Ramos (cell line): Measurements from ENCODE around the gene ASMTL.
"Not testable (repeated sequence)": the region's sequence is repeated elsewhere in the genome, so short reads cannot be mapped to it uniquely, and the experiment has no call there.

Experiments
- in situ Hi-C: fragments of 300-500 bp; cut with MboI; formaldehyde crosslinking; loops from one replicate; pipeline ENCODE4 v1.14.3; 2022; ENCODE audit warnings: low sequenced_read_pairs; ENCODE audit not compliant: unreplicated experiment

Gene ASMTL

DNA sequence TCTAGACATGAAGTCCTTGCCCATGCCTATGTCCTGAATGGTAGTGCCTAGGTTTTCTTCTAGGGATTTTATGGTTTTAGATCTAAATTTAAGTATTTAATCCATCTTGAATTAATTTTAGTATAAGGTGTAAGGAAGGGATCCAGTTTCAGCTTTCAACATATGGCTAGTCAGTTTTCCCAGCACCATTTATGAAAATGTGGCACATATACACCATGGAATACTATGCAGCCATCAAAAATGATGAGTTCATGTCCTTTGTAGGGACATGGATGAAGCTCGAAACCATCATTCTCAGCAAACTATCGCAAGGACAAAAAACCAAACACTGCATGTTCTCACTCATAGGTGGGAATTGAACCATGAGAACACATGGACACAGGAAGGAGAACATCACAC, 29.8 kb upstream of the ASMTL start:
- in situ Hi-C loops = not testable (repeated sequence)

GRCh38 chrX:1481636-1482529, 29.2 kb upstream of the ASMTL start:
- in situ Hi-C loops = no loop called here

- in situ Hi-C loops = no loop called here
These were observed 27.5 kb upstream of the ASMTL start for GRCh38 chrX:1480082-1480785.

GRCh38 chrX:1477801-1478458, 25.2 kb upstream of the ASMTL start:
- in situ Hi-C loops = no loop called here

GRCh38 chrX:1477229-1477628, 24.5 kb upstream of the ASMTL start:
- in situ Hi-C loops = no loop called here

GRCh38 chrX:1476682-1477081, 24.0 kb upstream of the ASMTL start:
- in situ Hi-C loops = no loop called here

DNA sequence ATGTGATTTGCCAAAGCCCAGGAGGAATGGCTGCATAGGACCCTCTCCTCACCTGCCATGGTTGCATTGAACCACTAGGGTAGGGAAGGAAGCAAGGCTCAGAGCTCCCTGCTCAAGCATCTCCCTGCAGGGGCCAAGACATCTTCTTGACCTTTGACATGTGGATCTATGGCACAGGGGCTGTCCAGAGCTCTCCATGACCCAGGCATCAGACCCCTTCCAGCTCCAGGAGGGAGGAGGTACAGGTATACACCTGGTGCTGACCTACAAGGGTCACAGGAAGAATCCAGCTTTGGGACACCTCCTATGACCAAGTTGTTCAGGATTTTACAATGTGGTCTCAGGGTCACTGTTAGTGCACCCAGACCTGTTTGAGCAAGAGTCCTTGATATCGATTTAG, 23.2 kb upstream of the ASMTL start:
- in situ Hi-C loops = no loop called here

DNA sequence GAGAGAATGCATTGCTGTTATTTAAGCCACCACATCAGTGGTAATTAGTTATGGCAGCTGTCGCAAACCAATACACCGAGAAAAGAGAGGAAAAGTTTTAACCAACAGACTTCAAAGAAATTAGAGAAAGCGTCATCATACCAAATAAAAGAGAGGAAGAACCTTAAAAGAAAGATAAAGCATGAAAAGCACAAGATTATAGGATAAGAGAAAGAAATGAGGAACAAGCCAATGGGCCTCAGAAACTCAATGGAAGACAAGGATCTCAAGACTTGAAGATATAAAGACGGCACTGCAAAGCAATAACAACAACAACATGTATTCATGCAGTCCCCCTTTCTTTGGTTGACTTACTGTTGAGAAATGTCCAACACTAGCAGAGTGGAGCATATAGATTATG, 22.8 kb upstream of the ASMTL start:
- in situ Hi-C loops = no loop called here

DNA sequence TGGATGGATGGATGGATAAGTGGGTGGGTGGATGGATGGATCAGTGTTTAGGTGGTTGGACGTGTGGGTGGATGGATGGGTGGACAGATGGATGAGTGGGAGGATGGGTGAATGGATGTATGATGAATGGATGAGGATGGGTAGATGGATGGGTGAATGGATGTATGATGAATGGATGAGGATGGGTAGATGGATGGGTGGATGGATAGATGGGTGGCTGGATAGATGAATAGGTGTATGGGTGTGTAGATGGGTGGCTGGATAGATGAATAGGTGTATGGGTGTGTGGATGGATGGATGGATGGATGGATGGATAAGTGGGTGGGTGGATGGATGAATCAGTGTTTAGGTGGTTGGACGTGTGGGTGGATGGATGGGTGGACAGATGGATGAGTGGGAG, 21.9 kb upstream of the ASMTL start:
- in situ Hi-C loops = loop anchor here (25.0 kb wide), 1 partner anchor 1038 kb away; the partner anchor contains the start of genes DHRSX and ZBED1

GRCh38 chrX:1472975-1473374, 20.3 kb upstream of the ASMTL start:
- in situ Hi-C loops = loop anchor here (25.0 kb wide), 1 partner anchor 1039 kb away; the partner anchor contains the start of genes DHRSX and ZBED1

DNA sequence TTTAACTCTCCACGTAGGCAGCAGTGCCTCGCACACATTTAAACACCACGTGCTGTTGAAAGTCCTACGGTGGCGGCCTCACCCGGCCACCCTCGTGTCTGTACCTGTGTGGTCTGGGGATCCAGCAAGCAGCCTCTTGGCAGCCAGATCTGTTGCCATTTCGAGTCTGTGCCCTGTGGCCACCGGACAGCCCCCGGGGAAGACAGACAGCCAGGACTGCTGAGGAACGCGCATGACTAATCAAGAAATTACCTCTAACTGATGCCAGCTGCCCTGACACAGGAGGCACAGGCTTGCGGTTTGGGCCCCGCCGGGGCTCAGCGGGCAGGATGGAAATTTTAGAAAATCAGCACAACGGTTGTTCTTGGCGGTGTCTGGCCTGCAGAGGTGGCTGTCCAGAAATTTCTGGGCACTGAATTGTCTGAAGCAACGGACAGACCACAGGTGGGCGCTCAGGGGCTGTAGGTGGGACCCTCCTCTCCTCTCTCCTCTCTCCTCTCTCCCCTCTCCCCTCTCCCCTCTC, 15.6 kb upstream of the ASMTL start:
- in situ Hi-C loops = loop anchor here (10.0 to 25.0 kb wide), 2 partner anchors 116 to 1044 kb away; partner anchors contain the start of genes DHRSX and ZBED1

DNA sequence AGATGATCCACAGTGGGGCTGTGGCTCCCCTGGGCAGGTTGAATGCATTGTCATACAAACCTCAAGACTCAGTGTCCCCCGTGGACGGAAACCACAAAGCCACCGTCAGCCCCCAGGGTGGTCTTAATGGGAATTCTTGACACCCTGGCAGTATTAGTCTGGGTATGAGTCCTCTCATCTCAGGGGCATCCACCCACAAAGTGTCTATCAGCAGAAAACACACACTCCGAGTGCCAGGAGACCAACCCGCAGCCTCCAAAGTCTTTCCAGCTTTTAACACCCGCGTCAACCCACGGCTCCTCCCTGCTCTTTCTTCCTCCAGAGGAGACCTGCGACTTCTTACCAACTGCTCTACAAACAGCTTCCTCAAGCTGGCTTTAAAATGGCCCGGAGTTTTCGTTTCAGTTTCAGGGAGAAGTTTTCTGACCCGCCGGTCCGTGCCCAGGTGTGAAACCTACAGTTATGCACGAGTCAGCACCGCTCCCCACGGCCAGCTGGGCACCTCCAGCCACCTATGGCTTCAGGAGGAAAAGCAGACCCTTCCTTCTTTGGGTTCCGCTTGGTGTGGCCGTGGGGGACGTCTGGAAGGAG, 14.4 kb upstream of the ASMTL start:
- in situ Hi-C loops = loop anchor here (10.0 to 25.0 kb wide), 2 partner anchors 118 to 1045 kb away; partner anchors contain the start of genes DHRSX and ZBED1

DNA sequence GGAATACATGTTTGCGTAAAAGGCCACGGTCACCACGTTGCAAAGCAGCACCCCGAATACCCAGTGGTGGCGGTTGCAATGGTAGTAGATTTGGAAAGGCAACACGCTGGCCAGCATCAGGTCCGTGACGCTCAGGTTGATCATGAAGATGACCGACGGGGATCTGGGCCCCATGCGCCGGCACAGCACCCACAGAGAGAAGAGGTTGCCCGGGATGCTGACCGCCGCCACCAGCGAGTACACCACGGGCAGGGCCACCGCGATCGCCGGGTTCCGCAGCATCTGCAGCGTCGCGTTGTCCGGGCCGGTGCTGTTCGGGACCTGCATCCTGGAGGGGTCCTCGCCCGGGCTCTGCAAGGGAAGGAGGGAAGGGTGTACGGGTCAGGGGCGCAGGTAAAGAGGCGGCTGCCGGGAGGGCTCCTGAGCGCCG, 13.5 kb upstream of the ASMTL start:
- in situ Hi-C loops = loop anchor here (10.0 to 25.0 kb wide), 2 partner anchors 119 to 1046 kb away; partner anchors contain the start of genes DHRSX and ZBED1

GRCh38 chrX:1465286-1466231, 12.8 kb upstream of the ASMTL start:
- in situ Hi-C loops = loop anchor here (10.0 to 25.0 kb wide), 2 partner anchors 119 to 1047 kb away; partner anchors contain the start of genes DHRSX and ZBED1

DNA sequence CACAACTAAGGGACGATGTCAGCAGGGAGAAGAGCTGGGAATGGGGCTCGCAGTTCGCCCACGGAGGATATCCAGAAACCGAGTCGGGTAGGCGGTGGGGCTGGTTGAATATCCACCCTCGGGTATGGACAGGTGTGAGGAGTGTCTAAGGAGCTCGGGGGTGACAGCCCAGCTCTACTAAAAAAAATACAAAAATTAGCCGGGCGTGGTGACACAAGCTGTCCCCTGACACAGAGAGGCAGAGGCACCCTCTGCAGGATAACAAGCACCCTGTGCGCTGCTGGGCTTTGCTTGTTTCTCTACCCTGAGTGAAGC, 12.2 kb upstream of the ASMTL start:
- in situ Hi-C loops = loop anchor here (10.0 to 25.0 kb wide), 2 partner anchors 120 to 1047 kb away; partner anchors contain the start of genes DHRSX and ZBED1

GRCh38 chrX:1464041-1464970, 11.6 kb upstream of the ASMTL start:
- in situ Hi-C loops = loop anchor here (10.0 to 25.0 kb wide), 2 partner anchors 120 to 1048 kb away; partner anchors contain the start of genes DHRSX and ZBED1

DNA sequence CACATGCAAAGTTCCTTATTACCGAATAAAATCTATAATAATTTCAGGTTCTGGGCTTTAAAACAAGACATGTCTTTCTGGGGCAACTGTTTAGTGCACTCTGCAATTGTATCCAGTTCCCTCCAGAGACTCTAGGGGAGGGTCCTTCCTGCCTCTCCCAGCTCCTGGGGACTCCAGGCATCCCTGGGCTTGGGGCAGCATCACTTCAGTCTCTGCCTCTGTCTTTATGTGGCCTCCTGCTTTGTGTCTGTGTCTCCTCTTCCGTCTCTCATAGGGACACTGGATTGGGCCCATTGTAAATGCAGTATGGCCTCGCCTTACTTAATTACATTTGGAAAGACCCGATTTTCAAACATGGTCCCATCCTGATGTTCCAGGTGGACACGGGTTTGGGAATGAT, 10.9 kb upstream of the ASMTL start:
- in situ Hi-C loops = loop anchor here (10.0 to 25.0 kb wide), 2 partner anchors 121 to 1049 kb away; partner anchors contain the start of genes DHRSX and ZBED1
